Measurements from ENCODE around the gene ATG13. TPM values are rescaled to one million over a fixed set of nuclear protein-coding genes. Genes with fewer than 3 reads are reported as not detected.

The ATG13 gene
- total RNA-seq = 82.8 and 91.6 TPM in 2 replicates

DNA sequence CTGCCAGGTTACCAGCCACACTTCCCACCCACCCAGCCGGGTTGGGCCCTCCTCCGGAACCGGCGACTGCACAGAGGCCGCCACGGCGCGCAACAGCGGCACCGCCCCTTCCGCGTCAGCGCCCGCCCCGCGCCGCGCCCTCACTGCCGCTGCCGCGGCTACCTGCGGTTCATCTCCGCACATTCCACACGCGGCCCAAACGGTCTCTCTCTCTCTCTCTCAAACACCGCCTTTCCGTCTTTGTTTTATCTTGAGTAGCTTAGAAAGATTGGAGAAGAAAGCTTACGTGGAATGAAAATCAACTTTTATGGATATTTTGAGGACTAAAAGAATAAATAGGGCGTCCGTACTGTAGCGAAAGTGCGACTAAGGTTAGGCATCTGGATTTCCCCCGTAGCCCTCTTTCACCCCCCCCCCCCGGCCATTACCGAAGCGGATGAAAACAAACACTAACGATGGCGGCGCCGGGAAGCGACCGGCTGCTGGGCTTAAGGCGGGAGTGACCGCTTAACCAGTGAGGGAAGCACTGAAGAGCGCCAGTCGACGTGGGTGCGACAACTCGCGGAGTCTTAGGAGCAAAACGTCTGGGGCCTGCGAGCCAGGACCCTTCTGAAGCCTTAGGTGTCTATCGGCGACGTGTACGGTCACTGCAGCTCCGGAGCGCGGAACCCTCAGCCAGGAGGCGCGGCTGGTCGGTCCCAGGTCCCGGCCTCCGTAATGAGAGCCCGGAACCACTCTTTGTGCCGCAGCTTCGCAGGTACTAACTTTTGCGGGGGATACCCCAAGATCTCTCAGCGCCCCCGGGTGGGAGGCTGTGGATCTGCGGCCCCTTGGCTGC is at the start of gene ATG13, which contains the start of gene HARBI1:
Gene ATG13, plus strand, starts transcription at position 420 of the 838 bp plus-strand sequence. CDS start 26,739 bp downstream, outside the sequence.
Gene HARBI1, minus strand, starts transcription at position 94 of the 838 bp plus-strand sequence. CDS start 990 bp downstream, outside the sequence.

DNA sequence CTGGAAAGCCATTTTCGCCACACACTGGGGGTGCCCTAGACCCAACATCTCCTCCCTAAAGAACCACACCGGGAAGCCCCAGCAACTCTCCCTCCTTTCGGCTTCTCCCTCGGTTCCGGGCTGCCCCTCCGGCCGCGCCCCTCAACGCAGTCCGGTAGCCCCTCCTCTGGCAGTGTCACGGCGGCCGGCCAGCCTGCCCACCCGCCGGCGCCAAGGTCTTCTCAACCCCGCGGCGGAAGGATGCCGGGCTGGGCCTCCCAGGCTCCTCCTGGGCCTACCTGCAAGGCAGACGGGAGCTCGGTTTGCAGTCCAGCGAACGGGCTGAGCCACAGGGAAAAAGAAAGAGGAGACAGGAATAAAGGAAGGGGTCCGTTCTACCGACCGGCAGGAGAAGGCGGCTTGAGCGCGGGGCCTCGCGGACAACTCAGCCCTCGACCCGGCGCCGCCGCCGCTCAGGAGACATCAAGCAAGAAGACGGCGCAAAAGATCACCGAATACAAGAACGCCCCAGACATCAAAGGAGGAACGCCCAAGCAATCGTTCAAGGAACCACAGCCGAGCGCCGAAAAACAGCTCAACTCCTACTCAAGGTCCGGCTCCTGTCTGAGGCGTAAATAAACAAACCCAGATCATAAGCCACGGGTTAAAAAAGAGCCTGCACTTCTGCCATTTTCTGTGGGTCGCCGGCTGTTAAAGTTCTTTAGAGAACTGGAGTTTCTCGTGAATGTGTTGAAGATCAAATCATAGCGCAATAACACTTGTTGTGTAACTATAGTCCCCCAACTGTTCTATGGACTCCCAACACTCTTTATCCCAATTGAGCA is 23.6 kb upstream of the ATG13 start, which contains the start of gene AMBRA1:
Gene AMBRA1, minus strand, starts transcription at position 474 of the 824 bp plus-strand sequence. CDS start 45,643 bp downstream, outside the sequence.

DNA sequence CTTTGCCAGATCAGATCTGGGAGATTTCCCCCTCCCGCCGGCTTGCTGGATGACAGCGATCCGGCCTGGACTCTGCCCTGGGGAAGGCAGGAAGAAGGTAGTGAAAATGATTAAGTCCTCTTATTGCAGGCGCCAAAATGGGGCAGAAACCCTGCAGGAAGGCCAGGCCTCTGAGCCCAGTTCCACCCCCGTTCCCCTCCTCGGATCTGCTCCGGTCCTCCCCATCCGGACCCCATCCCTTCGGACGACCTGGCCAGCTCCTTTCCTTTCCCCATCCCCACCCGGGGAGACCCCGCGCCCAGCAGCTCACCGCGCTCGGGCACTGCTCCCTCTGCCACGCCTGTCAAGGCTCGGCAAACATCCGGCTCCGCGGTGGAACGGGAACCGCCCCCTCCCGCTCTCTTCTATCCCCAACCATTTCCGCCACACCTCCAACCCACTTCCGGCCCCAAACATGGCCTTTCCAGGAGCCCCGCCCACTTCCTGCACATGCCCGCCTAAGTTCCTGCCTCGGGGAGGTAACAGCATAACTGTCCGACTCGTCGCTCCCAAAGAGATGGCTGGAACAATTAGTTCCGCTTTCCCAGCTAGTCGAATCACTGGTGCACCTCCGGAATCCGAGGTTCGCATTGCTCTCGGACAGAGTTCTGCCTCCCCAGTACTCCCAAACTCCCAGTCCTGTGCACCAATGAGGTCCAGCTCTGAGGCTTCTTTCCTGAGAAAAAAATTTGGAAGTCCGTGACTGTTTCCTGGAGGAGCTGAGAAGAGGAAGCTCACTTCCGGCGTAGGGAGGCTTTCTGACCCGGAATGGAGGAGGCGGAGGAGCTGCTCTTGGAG is 83.1 kb downstream of the ATG13 start, which contains the start of the genes ARHGAP1 and ZNF408:
Gene ARHGAP1, minus strand, starts transcription at position 379 of the 837 bp plus-strand sequence. CDS start 4,512 bp downstream, outside the sequence.
Gene ZNF408, plus strand, starts transcription at position 791 of the 837 bp plus-strand sequence. Its CDS starts 17 bp downstream, at position 808.

DNA sequence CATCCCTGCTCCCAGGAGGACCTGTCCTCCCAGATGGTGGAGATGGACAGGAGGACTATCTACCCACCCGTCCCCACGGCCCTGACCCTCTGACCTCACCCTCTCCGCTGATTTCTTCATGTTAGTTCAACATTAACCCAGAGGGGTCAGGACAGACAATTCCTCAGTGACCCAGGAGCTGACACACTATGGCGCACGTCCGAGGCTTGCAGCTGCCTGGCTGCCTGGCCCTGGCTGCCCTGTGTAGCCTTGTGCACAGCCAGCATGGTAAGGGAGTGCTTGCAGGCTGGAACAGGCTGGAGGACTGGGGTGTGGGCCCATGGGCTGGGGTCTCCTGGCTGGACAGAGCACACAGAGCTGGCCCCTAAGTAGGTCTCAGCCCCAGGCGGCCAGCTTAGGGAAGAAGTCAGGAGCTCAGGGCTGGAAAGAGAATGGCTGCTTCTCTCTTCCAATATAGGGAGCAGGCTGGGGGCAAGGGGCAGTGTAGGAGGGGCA is 101.7 kb downstream of the ATG13 start, which contains the start of gene F2:
Gene F2, plus strand, starts transcription at position 166 of the 495 bp plus-strand sequence. Its CDS starts 23 bp downstream, at position 189.

Other genes starting within 250 kb of the ATG13 start
- gene MDK, start 235.9 kb upstream of the ATG13 start, total RNA-seq = 290 and 300 TPM in 2 replicates
- 0.07 and 0.20 TPM in 2 replicates for gene CHRM4, start 225.8 kb upstream of the ATG13 start, total RNA-seq
- gene AMBRA1, start 23.5 kb upstream of the ATG13 start, total RNA-seq = 24.6 and 30.0 TPM in 2 replicates
- 3.7 and 4.0 TPM in 2 replicates for gene HARBI1, start 326 bp upstream of the ATG13 start, total RNA-seq
- gene ARHGAP1, start 83.1 kb downstream of the ATG13 start, total RNA-seq = 41.7 and 49.2 TPM in 2 replicates
- gene ZNF408, start 83.5 kb downstream of the ATG13 start, total RNA-seq = 7.8 and 11.9 TPM in 2 replicates
- 0.10 TPM in 1 of 2 replicates, not detected in the other for gene F2, start 101.7 kb downstream of the ATG13 start, total RNA-seq
- gene CKAP5, start 228.7 kb downstream of the ATG13 start, total RNA-seq = 67.6 and 68.1 TPM in 2 replicates

Data from mammary microvascular endothelial cell (primary cell).